KMS-11 (cell line): Measurements from ENCODE around the gene MAGI2.

Experiments
- H2AFZ ChIP-seq: fragments of 200-600 bp; sonication (generic); 2 replicates; pipeline ENCODE4 v1.6.1; 2016; ENCODE audit warnings: antibody characterized with exemption, mixed run types, low read depth
- H3K27ac ChIP-seq: fragments of 200-600 bp; sonication (generic); 2 replicates; pipeline ENCODE4 v1.6.1; 2016; ENCODE audit warnings: mild to moderate bottlenecking, mixed run types
- H3K27me3 ChIP-seq: fragments of 200-600 bp; sonication (generic); 2 replicates; pipeline ENCODE4 v1.6.1; 2017; ENCODE audit warnings: mild to moderate bottlenecking, low read depth, mixed run types, moderate library complexity; ENCODE audit not compliant: insufficient read depth
- H3K36me3 ChIP-seq: fragments of 200-600 bp; sonication (generic); 2 replicates; pipeline ENCODE4 v1.6.1; 2017; ENCODE audit warnings: mild to moderate bottlenecking, mixed run types; ENCODE audit not compliant: insufficient read depth
- H3K4me1 ChIP-seq: fragments of 200-600 bp; sonication (generic); 2 replicates; pipeline ENCODE4 v1.6.1; 2016; ENCODE audit warnings: mild to moderate bottlenecking, low read depth, mixed run types; ENCODE audit not compliant: poor library complexity, severe bottlenecking
- H3K4me2 ChIP-seq: fragments of 200-600 bp; sonication (generic); 2 replicates; pipeline ENCODE4 v1.7.0; 2016; ENCODE audit warnings: mild to moderate bottlenecking, mixed run types
- H3K4me3 ChIP-seq: fragments of 200-600 bp; sonication (generic); IDR thresholded peaks from 2 replicates; pipeline ENCODE4 v1.6.1; 2017; ENCODE audit warnings: low read depth, low read length, mixed read lengths; ENCODE audit not compliant: insufficient read depth
- H3K79me2 ChIP-seq: fragments of 200-600 bp; sonication (generic); 2 replicates; pipeline ENCODE4 v1.6.1; 2016; ENCODE audit warnings: low read depth, mixed run types; ENCODE audit not compliant: insufficient read depth
- H3K9ac ChIP-seq: fragments of 200-600 bp; sonication (generic); 2 replicates; pipeline ENCODE4 v1.6.1; 2016; ENCODE audit warnings: mild to moderate bottlenecking, mixed run types
- H4K20me1 ChIP-seq: fragments of 200-600 bp; sonication (generic); 2 replicates; pipeline ENCODE4 v1.6.1; 2016; ENCODE audit warnings: mild to moderate bottlenecking, mixed run types; ENCODE audit not compliant: insufficient read depth
- CTCF ChIP-seq: fragments of 200-600 bp; sonication (generic); conservative IDR thresholded peaks from 2 replicates; pipeline ENCODE4 v1.6.1; 2017; ENCODE audit warnings: low read depth, mild to moderate bottlenecking, antibody characterized with exemption, low read length, moderate library complexity, mixed read lengths

MAGI2 gene

GRCh38 chr7:78023191-78023590, 1430.3 kb downstream of the MAGI2 start:
- H3K79me2 ChIP-seq = no peaks in the 10 kb centered on the region
- H3K4me2 ChIP-seq = no peak overlapping the region
- H3K27me3 ChIP-seq = no peaks in the 10 kb centered on the region
- no peak overlapping the region for H3K9ac ChIP-seq
- peaks cover 14% of the 10 kb centered on the region for H3K4me1 ChIP-seq
- H4K20me1 ChIP-seq = no peaks in the 10 kb centered on the region
- no peak overlapping the region for H3K27ac ChIP-seq
- H3K36me3 ChIP-seq = no peaks in the 10 kb centered on the region
- TF ChIP-seq CTCF = no peak
- no peak overlapping the region for H3K4me3 ChIP-seq
- H2AFZ ChIP-seq = no peak overlapping the region

GRCh38 chr7:78022165-78022564, 1431.3 kb downstream of the MAGI2 start:
- Histone ChIP-seq H3K4me2 (no peak overlapping the region), H3K4me3 (no peak overlapping the region), H2AFZ (no peak overlapping the region), H3K79me2 (no peaks in the 10 kb centered on the region), H3K36me3 (no peaks in the 10 kb centered on the region), H3K27ac (no peak overlapping the region), H4K20me1 (no peaks in the 10 kb centered on the region), H3K27me3 (no peaks in the 10 kb centered on the region), H3K9ac (no peak overlapping the region), H3K4me1 (peaks cover 17% of the 10 kb centered on the region)
- TF ChIP-seq CTCF = no peak

- no peaks in the 10 kb centered on the region for H4K20me1 ChIP-seq
- no peak overlapping the region for H3K4me3 ChIP-seq
- H2AFZ ChIP-seq = peak overlapping the region; percentile 96; the same call in 1 of the 2 replicates
- peaks cover 17% of the 10 kb centered on the region for H3K4me1 ChIP-seq
- peak; percentile 48; the same call in 1 of the 2 replicates for TF ChIP-seq CTCF
- no peaks in the 10 kb centered on the region for H3K27me3 ChIP-seq
- no peak overlapping the region for H3K9ac ChIP-seq
- H3K27ac ChIP-seq = peak overlapping the region; percentile 78; the same call in 1 of the 2 replicates
- H3K79me2 ChIP-seq = no peaks in the 10 kb centered on the region
- H3K4me2 ChIP-seq = peak overlapping the region; percentile 64; the same call in 1 of the 2 replicates
- H3K36me3 ChIP-seq = no peaks in the 10 kb centered on the region
These were observed 1432.6 kb downstream of the MAGI2 start for GRCh38 chr7:78020874-78021249.

GRCh38 chr7:78020136-78020873, 1433.2 kb downstream of the MAGI2 start:
- TF ChIP-seq CTCF = peak; percentile 85
- H3K4me1 ChIP-seq = peaks cover 17% of the 10 kb centered on the region
- peak overlapping the region; percentile 55; the same call in 1 of the 2 replicates for H3K9ac ChIP-seq
- H3K27me3 ChIP-seq = no peaks in the 10 kb centered on the region
- H3K36me3 ChIP-seq = no peaks in the 10 kb centered on the region
- H3K27ac ChIP-seq = peak overlapping the region; percentile 78
- H4K20me1 ChIP-seq = no peaks in the 10 kb centered on the region
- H2AFZ ChIP-seq = peak overlapping the region; percentile 96
- H3K4me3 ChIP-seq = no peak overlapping the region
- H3K4me2 ChIP-seq = peak overlapping the region; percentile 64
- no peaks in the 10 kb centered on the region for H3K79me2 ChIP-seq
